NT2/D1 (cell line): ENCODE measurements around the gene AMY2B.
"Not testable (repeated sequence)": the region's sequence is repeated elsewhere in the genome, so short reads cannot be mapped to it uniquely, and the experiment has no call there.

Experiments used
- DNase-seq: peaks from one replicate; pipeline ENCODE4 v3.0.0-alpha.2; 2011; ENCODE audit warnings: low read depth, low spot score
- H3K27me3 ChIP-seq: 2 replicates; pipeline ENCODE4 v1.6.0; 2011; ENCODE audit warnings: mild to moderate bottlenecking; ENCODE audit not compliant: insufficient read length, insufficient read depth
- H3K36me3 ChIP-seq: 2 replicates; pipeline ENCODE4 v1.6.1; 2011; ENCODE audit warnings: mild to moderate bottlenecking, low read length, mixed read lengths; ENCODE audit not compliant: insufficient read depth, insufficient read length
- H3K4me1 ChIP-seq: 2 replicates; pipeline ENCODE4 v1.5.1; 2011; ENCODE audit not compliant: insufficient read depth, insufficient read length
- H3K4me3 ChIP-seq: 2 replicates; pipeline ENCODE4 v1.5.1; 2011; ENCODE audit warnings: low read depth; ENCODE audit not compliant: insufficient read length
- H3K9ac ChIP-seq: 2 replicates; pipeline ENCODE4 v1.6.0; 2011; ENCODE audit warnings: low read depth; ENCODE audit not compliant: insufficient read length
- H3K9me3 ChIP-seq: 2 replicates; pipeline ENCODE4 v1.5.1; 2011; ENCODE audit warnings: mild to moderate bottlenecking, low read length; ENCODE audit not compliant: insufficient read depth
- SUZ12 ChIP-seq: IDR thresholded peaks from 2 replicates; pipeline ENCODE4 v1.6.1; 2011; ENCODE audit not compliant: insufficient read length, insufficient read depth; ENCODE audit errors: extremely low read depth
- YY1 ChIP-seq: IDR thresholded peaks from 2 replicates; pipeline ENCODE4 v1.6.1; 2011; ENCODE audit not compliant: insufficient read length, insufficient read depth
- ZNF274 ChIP-seq: IDR thresholded peaks from 2 replicates; pipeline ENCODE4 v1.6.1; 2011; ENCODE audit warnings: mild to moderate bottlenecking, low read depth, low read length

Gene AMY2B

GRCh38 chr1:103546496-103546895, 24.9 kb upstream of the AMY2B start:
- TF ChIP-seq SUZ12 (no peak), ZNF274 (no peak), YY1 (no peak)
- no peak overlapping the region for H3K4me3 ChIP-seq
- H3K36me3 ChIP-seq, result peaks cover 70% of the 10 kb centered on the region
- H3K4me1 ChIP-seq, result no peaks in the 10 kb centered on the region
- DNase-seq, result no peak
- no peaks in the 10 kb centered on the region for H3K9me3 ChIP-seq
- H3K9ac ChIP-seq, result no peak overlapping the region
- no peaks in the 10 kb centered on the region for H3K27me3 ChIP-seq

GRCh38 chr1:103547840-103548239, 23.5 kb upstream of the AMY2B start:
- Histone ChIP-seq H3K36me3 (peaks cover 67% of the 10 kb centered on the region), H3K27me3 (no peaks in the 10 kb centered on the region), H3K9me3 (no peaks in the 10 kb centered on the region), H3K4me1 (no peaks in the 10 kb centered on the region), H3K4me3 (no peak overlapping the region), H3K9ac (no peak overlapping the region)
- TF ChIP-seq YY1, result no peak
- DNase-seq, result no peak

GRCh38 chr1:103560427-103560826, 11.0 kb upstream of the AMY2B start:
- H3K4me1 ChIP-seq, result no peaks in the 10 kb centered on the region
- H3K4me3 ChIP-seq, result no peak overlapping the region
- no peaks in the 10 kb centered on the region for H3K9me3 ChIP-seq
- TF ChIP-seq YY1 (no peak), SUZ12 (no peak), ZNF274 (no peak)
- DNase-seq, result no peak
- H3K36me3 ChIP-seq, result no peaks in the 10 kb centered on the region
- no peak overlapping the region for H3K9ac ChIP-seq
- no peaks in the 10 kb centered on the region for H3K27me3 ChIP-seq

GRCh38 chr1:103561124-103561523, 10.3 kb upstream of the AMY2B start:
- DNase-seq, H3K9ac ChIP-seq, H3K36me3 ChIP-seq: not testable (repeated sequence)

GRCh38 chr1:103561643-103562395, 9.6 kb upstream of the AMY2B start:
- no peak for TF ChIP-seq SUZ12
- TF ChIP-seq YY1, result no peak
- no peak for TF ChIP-seq ZNF274
- no peaks in the 10 kb centered on the region for H3K4me1 ChIP-seq
- H3K36me3 ChIP-seq, result no peaks in the 10 kb centered on the region
- H3K27me3 ChIP-seq, result no peaks in the 10 kb centered on the region
- H3K9ac ChIP-seq, result no peak overlapping the region
- no peak overlapping the region for H3K4me3 ChIP-seq
- no peak for DNase-seq
- no peaks in the 10 kb centered on the region for H3K9me3 ChIP-seq

More at GRCh38 chr1:103561124-103561523, 10.3 kb upstream of the AMY2B start:
- not testable (repeated sequence) for H3K4me3 ChIP-seq, H3K9me3 ChIP-seq, H3K27me3 ChIP-seq, H3K4me1 ChIP-seq

GRCh38 chr1:103563056-103563455, 8.3 kb upstream of the AMY2B start:
- Histone ChIP-seq H3K27me3 (no peaks in the 10 kb centered on the region), H3K36me3 (no peaks in the 10 kb centered on the region), H3K9ac (no peak overlapping the region), H3K4me3 (no peak overlapping the region), H3K4me1 (no peaks in the 10 kb centered on the region), H3K9me3 (no peaks in the 10 kb centered on the region)
- DNase-seq, result no peak
- TF ChIP-seq YY1, result no peak
- TF ChIP-seq ZNF274, result no peak
- TF ChIP-seq SUZ12, result no peak

- TF ChIP-seq SUZ12, result no peak
- no peak for TF ChIP-seq ZNF274
Measured at GRCh38 chr1:103569493-103569892, 1.9 kb upstream of the AMY2B start.

GRCh38 chr1:103576065-103576464, 4.7 kb downstream of the AMY2B start:
- H3K4me1 ChIP-seq, result no peaks in the 10 kb centered on the region
- no peak for DNase-seq

More at GRCh38 chr1:103569493-103569892, 1.9 kb upstream of the AMY2B start:
- DNase-seq, result no peak
- no peaks in the 10 kb centered on the region for H3K36me3 ChIP-seq
- H3K27me3 ChIP-seq, result no peaks in the 10 kb centered on the region
- H3K4me1 ChIP-seq, result no peaks in the 10 kb centered on the region
- no peak overlapping the region for H3K9ac ChIP-seq
- H3K9me3 ChIP-seq, result peaks cover 4% of the 10 kb centered on the region; the same call in 1 of the 2 replicates
- H3K4me3 ChIP-seq, result no peak overlapping the region

GRCh38 chr1:103576784-103577183, 5.4 kb downstream of the AMY2B start:
- DNase-seq, H3K4me3 ChIP-seq, H3K36me3 ChIP-seq, H3K27me3 ChIP-seq, H3K4me1 ChIP-seq, H3K9ac ChIP-seq, H3K9me3 ChIP-seq: not testable (repeated sequence)

More at GRCh38 chr1:103576065-103576464, 4.7 kb downstream of the AMY2B start:
- Histone ChIP-seq H3K9ac (no peak overlapping the region), H3K4me3 (no peak overlapping the region), H3K36me3 (no peaks in the 10 kb centered on the region), H3K9me3 (no peaks in the 10 kb centered on the region), H3K27me3 (no peaks in the 10 kb centered on the region)
- TF ChIP-seq YY1, result no peak
- no peak for TF ChIP-seq SUZ12
- TF ChIP-seq ZNF274, result no peak
